ENCODE results near the gene CTSS.
A peak's percentile ranks its signal among the peaks of the same experiment; 100 is the strongest.
"Not testable (repeated sequence)": the region's sequence is repeated elsewhere in the genome, so short reads cannot be mapped to it uniquely, and the experiment has no call there.

The CTSS gene

DNA sequence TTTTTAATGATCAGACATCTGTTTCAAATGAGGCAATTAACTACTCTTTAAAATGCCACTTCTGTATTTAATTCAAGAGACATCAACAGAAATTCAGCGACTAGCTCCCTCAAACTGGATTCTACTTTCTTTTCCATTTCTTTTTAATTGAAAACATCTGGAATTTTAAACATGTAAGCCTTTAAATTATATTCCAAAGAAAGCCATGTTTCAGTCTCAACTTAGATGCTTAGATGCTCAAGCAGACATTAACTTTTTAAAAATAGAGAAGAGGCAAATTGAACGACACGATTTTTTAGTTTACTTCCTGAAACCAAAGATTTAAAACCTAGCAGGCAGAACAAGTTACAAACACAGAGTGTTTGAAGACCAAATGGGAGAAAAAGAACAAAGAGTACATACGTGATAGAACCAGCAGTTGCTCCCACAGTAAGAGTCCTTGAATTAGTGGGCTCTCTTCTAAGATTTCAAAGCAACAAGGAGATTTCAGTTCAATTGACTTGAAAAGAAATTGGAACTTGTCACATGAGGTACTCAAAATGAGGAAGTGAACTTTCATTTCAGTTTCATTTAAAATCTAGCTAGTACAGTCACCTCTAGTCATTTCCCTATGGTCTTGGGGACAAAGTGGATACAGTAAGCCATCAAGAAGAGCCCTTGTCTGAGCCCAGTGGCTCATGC, at the start of gene CTSS:
Gene CTSS, minus strand, starts transcription at position 483 of the 681 bp plus-strand sequence. CDS start 1,015 bp downstream, outside the sequence.
- peak; percentile 98 for DNase-seq

DNA sequence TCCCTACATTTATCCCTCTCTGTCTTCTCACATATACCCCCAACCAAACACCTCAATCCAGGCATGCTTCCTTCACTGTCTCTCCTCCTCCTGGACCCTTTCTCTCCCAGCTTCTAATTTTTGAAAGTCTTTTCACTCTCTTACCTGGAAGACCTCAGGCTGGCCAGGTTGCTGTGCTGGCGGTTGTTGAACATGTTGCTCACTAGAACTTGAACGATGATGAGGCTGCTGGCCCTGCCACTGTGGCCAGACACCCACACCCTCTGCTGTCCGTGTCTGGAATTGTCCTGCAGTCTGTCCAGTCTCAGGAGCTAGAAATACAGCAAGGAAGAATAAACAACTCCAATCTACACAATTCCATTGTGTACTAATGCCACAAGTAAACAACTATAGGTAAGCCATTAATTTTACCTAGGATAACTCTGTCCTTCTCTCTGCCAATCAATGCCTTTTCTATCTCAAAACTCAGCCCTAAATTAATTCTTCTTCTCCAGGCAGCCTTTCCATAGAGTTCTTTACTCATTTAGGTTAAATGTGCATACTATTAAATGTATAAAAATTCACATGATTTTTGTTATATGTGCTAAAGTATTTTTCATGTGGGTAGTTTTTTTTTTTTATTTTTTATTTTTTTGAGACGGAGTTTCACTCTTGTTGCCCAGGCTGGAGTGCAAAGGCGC, 47.6 kb upstream of the CTSS start:
- peak; percentile 53 for DNase-seq

DNA sequence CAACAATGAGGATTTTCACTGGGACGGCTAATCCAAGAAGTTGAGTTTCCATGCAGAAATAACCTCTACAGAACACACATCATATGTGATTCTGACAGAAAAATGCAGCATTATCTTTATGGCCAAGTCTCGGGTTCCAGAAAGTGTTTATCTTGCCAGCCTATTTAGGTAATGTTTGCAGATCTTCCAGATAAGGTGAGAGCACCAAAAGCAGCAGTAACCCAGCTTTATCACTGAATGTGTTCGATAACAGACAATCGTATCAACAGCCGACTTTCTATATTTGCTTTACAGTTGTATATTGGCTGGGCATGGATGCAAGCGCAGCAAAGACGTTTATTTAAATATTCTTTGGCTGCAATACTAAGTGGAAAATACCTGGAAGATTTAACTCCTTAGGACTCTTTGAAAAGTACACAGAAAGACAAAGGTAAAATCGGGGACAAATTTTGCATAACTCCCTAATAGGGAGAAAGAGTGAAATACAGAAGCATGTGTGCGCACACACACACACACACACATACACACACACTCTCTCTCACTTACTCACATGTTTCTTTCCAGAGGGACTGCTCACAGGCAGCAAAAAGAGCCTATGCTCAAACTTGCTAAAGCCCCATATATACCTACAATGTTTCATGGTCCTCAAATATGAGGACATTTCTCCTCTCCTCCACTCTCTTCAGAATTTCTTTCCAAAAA, 45.5 kb upstream of the CTSS start:
- DNase-seq = no peak

DNA sequence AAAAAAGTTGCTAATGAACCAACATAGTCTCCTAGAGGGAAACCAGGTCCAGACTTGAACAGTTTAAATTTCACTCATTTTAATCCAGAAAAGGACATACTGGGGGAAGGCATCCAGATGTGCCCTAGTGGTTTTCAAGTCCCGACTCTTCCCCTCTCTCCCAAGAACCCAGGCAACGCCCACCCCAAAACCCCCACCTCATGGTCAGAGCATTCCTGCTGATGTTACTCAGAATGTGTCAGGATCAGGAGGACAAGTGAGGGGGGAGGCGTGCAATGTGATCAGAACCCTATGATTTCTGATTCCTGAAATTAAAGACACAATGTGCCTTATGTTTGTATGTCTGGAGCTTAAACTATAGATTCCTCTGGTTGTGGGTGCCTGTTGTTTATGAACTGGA, 44.1 kb upstream of the CTSS start:
- DNase-seq = no peak

DNA sequence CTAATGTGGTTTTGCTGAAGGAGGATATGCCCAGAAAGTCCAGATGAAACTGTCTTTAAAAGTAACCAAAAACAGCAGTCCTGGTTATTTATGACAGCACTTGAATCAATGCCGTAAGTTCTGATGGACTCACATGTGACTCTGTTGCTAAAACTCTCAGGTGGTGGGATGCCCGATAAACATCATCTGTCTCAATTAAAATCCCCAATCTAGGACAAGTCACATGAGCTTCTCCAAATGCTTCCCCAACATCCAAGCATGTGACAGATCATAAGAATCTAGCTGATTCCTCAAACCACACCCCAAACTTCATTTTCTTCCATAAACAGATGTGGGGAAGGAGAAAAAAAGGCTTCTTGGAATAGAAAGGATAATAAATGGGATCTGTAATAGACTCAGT, 43.3 kb upstream of the CTSS start:
- DNase-seq = peak; percentile 17

DNA sequence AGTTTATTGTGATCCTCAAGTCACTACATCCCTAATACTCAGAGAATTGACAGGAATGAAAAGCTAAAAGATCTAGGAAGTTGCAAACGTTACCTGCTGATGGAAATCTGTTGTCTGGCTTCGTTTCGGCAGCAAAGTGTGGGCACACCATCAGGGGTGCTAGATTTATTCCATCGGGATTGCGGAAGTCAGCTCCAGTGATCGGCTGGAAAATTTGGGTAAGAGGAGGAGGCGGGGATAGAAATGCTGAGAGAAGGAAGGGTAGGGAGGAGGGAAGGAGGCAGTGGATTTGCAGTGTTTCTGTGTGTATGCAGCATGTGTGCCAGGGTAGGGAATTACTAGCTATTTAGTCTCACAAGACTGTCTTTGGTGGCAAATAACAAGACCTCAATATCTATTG, 42.5 kb upstream of the CTSS start, which contains the start of gene CTSK:
Gene CTSK, minus strand, starts transcription at position 140 of the 400 bp plus-strand sequence. CDS start 1,455 bp downstream, outside the sequence.
- DNase-seq = no peak

DNA sequence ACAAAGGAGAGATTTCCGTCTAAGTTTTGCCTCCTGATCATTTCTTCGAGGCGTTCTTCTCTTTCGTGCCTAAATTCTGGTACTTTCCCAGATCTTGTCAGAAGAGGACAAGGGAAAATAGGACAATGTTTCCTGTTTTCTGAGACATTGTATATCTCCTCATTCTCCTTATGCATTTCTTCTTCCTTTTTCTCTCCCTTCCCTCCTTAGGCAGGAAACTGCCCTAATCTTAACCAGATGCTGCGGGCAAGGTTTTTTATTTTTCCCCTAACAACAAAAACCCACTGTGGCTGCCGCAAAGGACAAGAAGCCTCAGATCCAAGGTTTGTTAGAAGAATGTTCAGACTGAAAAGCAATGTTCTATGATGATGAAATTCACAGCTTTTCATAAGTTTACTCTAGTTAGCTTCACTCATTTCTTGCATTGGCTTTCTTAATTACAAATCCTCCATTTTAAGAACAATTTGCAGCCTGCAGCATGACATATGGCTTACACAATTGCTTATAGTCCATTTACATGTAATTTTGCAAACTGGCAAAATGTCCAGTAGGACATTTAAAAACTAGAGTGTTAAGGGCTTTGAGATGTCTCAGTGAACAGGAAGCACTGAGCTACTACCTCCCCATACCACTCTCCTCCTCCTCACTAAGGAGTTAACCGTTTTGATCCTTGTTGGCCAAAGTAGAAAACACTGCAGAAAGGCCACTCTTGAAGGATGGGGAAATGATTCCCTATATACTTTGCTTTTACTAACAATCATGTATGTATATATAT, 41.9 kb upstream of the CTSS start:
- peak; percentile 42 for DNase-seq

DNA sequence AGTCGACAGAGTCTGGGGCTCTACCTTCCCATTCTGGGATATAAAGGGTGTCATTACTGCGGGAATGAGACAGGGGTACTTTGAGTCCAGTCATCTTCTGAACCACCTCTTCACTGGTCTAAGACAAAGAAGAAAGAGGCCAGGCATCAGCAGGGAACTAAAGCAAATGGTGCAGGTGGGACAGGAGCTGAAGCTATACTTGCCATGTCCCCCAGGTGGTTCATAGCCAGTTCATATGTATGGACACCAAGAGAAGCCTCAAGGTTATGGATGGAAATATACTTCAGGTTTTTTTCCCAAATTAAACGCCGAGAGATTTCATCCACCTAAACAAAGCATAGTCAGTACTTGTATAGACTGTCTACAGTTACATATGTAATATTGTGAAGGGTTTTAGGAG, 40.3 kb upstream of the CTSS start:
- no peak for DNase-seq

DNA sequence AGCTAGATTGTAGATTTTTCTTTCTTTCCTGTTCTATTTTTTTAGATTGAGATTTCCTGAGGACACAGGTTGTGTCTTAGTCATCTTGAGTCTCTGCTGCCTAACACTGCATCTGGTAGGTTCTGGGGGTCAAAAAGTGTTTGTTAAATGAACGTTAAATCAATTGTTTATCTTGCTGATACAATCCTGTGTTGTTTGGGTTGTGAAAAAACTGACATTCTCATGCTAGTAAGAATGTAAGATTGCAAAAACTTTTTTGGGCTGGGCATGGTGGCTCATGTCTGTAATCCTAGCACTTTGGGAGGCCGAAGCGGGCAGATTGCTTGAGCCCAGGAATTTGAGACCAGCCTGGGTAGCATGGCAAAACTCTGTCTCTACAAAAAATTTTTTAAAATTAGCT, 39.1 kb upstream of the CTSS start:
- no peak for DNase-seq

DNA sequence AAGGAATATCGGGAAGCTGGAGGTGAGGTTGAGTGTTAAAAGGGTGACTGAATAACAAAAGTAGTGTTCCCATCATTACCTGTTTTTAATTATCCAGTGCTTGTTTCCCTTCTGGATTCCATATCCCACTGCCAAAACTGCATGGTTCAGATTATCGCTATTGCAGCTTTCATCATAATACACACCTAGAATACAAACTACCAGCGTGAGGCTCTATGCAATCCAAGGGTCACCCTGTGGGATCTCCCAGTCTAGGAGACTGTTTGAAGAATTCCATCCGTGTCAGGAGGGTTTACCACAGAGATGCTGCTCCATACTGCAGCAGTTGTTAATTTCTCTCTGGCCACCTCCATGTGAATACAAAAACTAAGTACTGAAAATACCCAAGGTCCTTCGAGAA, 33.5 kb upstream of the CTSS start:
- DNase-seq = no peak

DNA sequence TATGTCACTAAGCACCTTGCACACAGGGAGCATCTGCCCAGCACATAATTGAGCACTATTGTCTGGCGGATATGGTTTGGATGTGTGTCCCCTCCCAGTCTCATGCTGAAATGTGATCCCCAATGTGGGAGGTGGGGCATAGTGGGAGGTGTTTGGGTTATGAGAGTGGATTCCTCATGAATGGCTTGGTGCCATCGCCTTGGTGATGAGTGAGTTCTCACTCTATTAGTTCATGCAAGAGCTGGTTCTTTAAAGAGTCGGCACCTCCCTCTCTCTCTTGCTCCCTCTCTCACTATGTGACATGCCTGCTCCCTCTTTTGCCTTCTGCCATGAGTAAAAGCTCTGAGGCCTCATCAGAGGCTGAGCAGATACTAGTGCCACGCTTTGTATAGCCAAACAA, 32.9 kb upstream of the CTSS start:
- no peak for DNase-seq

DNA sequence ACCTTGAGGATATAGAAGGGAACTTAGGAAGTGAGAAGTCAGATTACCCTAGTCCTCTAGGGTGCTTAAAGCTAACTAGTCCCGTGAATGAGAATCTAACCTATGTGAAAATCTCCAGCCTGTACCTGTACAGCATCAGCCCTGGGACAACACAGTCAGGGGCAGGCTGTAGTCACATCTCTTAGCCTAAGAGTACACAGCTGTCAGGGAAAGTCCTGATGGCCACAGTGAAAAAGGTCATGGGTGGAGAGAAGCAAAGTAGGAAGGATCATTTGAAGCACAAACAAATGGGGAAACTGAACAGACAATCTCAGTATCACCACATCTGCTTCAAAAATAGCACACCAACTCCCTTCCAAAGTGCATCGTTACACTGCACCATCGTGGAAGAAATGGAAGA, 30.8 kb upstream of the CTSS start:
- DNase-seq = no peak

DNA sequence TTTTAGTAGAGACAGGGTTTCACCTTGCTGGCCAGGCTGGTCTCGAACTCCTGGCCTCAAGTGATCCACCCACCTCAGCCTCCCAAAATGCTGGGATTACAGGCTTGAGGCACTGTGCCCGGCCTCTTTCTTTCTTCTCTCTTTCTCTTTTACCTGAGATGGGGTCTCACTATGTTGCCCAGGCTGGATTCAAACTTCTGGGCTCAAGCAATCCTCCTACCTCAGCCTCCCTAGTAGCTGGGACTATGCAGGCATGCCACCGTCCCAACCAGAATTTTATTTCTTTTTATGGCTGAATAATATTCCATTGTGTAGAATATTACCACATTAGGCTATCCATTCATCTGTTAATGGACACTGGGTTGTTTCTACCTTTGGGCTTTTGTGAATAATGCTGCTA, 28.2 kb upstream of the CTSS start:
- not testable (repeated sequence) for DNase-seq

DNA sequence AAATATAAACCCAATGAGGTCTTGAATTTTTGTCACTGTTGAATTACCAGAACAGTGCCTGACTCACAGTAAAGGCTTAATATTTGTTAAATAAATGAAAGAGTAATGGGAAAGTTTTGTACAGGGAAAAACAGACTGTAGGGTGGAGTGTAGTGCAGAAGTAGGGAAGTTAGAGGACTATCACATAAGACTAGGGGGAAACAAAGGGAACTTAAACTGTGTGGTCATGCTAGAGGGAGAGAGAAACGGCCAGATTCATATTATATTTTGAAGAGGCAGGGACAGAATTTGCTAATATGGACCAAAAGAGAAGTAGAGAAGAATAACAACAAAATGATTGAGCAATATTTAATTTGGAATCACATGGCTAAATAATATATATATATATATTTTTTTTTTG, 27.6 kb upstream of the CTSS start:
- peak; percentile 76 for DNase-seq

DNA sequence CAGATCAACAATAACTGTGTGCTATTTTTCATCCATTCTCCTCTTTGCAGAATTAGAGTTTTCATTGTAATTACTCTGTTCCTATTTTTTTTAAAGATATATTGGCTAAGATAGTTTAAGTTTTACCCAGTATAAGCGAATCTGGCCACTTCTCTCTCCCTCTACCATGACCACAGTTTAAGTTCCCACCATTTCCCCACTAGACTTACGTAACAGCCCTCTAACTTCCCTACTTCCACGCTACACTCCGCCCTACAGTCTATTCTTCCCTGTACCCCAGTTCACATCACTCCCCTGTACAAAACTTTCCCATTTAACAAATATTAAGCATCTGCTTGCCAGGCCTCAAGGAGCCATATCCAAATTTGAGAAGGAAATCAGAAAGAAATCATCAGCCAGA, 26.0 kb upstream of the CTSS start:
- DNase-seq = peak; percentile 86

DNA sequence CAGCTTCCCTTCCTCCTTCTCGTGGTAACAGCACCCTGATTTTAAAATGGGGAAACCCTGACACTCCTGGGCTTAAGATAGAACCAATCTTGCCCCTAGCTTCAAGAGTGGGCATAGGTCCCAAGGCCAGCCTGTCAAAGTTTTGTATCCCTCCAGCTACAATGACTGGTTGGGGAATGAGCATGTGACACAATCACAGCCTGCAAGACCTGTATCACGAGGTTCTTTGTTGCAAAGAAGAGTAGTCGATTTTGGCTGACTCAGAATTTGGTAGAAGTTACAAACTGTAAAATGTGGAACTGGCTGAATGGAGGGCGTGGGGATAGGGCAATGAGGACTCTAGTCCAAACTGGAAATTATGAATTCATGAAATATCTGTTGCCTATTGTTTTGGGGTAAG, 23.8 kb upstream of the CTSS start:
- DNase-seq = peak; percentile 88

DNA sequence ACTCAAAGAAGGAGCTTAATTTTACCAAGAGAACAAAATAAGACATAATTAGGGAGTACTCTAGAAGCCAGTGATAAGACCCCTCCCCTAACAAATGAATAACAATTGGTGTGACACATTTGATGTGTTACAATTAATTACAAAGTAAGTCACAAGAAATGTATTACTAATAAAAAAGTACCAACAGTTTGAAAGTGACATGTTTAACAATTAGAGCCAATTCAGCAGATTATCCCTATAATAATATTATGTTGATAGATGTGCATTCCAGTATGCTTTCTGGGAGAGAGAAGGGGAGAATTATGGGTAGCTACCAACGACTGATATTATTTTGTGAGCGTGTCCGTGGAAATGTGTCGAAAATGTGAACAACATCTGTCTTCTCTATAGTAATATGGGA, 23.4 kb upstream of the CTSS start:
- no peak for DNase-seq

DNA sequence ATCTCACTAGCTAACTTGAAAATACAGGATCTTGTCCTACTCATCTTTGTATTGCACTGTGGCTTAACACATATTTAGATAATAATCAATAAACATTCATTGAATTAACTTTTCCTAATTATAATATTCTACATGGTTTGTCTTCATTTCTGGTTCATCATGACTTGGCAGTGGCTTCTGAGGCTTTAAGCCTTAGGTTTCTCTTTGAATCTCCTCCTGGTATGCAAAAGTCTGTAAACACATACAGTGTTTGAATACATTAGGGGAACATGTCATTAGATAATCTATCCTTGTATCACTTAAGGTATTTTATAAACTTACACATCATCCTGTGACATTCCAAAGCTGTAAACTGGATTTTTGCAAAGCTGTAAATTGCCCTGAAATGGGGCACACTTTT, 21.9 kb upstream of the CTSS start:
- DNase-seq = no peak

DNA sequence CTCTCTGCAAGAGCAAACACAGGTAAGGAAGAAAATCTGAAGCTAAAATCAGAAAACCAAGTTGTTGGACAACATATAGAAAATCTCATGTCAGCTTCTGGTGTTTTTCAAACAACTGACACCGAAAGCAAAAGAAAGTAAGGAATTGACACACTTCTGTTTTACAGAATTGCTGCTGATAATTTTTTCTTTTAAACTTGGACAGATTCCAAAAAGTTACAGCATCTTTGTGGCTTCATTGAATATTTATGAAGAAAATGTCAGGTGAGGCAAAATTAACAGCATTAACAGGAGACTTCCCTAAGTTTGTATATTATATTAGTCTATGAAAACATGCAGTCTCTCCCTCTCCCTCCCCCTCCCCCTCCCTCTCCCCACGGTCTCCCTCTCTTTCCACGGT, 14.9 kb upstream of the CTSS start:
- peak; percentile 68 for DNase-seq

DNA sequence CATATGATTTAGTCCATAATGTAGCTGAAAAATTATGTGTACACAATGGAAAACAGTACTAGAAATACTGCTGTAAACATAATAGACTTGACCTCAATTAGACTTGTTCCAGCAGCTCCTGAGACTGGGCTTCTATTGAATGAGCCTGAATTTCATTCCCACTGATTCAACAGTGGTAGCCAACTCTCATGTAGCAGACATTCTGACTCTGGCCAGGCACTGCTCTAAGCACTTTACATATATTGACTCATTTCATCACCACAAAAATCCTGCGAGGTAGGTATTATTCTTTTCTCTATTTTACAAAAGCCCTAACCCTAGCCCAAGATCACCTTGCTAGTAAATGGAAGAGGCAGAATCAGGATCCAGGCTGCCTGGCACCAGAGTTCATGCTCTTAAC, 12.8 kb upstream of the CTSS start:
- no peak for DNase-seq

DNA sequence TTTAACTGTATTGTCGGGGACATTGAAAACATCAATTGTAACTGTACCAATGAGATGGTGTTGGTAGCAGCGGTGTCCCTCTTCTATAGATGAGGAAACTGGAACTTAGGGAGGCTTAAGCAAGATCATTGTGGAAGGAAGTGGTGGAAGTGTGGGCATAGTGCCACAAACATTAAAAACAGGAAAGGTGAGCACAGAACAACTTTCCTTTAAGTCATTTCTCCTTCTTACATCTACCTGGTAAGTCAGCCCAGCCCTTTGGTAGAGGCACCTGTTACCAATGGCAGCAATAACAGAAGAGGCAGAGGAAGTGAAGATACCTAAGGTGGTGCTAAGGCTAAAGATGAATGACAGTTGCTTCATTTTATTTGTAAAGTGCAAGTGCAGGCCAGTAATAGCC, 12.0 kb upstream of the CTSS start:
- peak; percentile 42 for DNase-seq

DNA sequence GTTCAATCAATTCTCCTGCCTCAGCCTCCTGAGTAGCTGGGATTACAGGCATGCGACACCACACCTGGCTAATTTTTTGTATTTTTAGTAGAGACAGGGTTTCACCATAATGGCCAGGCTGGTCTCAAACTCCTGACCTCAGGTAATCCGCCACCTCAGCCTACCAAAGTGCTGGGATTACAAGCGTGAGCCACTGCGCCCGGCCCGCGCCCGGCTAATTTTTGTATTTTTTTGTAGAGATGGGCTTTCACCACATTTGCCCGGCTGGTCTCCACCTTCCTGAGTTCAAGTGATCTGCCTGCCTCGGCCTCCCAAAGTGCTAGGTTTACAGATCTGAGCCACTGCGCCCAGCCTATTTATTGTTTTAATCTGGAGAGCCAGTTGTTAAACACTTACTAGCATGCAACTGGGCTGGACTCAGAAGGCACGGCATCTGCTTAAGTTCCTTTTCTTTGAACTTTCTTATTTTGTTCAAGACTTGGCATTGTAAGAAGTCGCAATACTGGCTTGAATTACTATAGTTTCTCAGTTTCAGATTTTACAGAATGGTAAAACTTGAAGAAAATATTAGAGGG, 10.4 kb upstream of the CTSS start:
- peak; percentile 16 for DNase-seq

DNA sequence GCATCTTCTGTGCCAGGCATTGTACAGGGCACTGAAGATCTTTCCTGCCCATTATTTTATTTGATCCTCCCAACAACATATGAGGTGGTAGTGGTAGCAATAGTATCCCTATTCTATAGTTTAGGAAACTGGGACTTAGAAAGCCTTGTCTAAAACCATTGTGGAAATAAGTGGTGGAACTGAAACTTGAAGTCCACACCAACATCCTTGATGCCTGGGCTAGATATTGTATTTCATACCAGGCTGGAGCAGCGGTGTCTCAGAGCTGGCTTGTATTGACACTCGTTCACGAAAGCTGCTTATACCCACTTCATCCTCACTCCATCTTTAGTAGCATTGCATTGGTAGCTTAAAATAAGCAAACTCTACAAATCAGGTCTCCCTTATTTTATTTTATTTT, 9.7 kb upstream of the CTSS start:
- peak; percentile 50 for DNase-seq
